Esophagus squamous epithelium (tissue), 5 donors: ENCODE measurements around the gene GABRB2. TPM values are rescaled to one million over a fixed set of nuclear protein-coding genes. Genes with fewer than 3 reads are reported as not detected.

Experiments
- DNase-seq: peaks from one replicate; lab custom pipeline; 2025; lab: John Stamatoyannopoulos, UW
- H3K27ac ChIP-seq, 4 donors: fragments of 200-600 bp; sonication (generic); one replicate each; pipeline ENCODE4 v1.5.1; 2016 to 2019; ENCODE audit warnings: mild to moderate bottlenecking in 1 of 4
- H3K27me3 ChIP-seq, 4 donors: fragments of 200-600 bp; sonication (generic); 1 replicate in 3 of 4; 2 replicates in 1 of 4; pipeline versions ENCODE4 v1.5.1 to v1.6.0; 2017 to 2021; ENCODE audit warnings: antibody characterized with exemption in 1 of 4
- H3K36me3 ChIP-seq, 3 donors: fragments of 200-600 bp; sonication (generic); one replicate each; pipeline ENCODE4 v1.5.1; 2016 to 2019
- H3K4me1 ChIP-seq, 3 donors: fragments of 200-600 bp; sonication (generic); one replicate each; pipeline ENCODE4 v1.5.1; 2017 to 2019
- H3K4me3 ChIP-seq, 4 donors: fragments of 200-600 bp; sonication (generic); 1 replicate in 3 of 4; 2 replicates in 1 of 4; pipeline ENCODE4 v1.5.1; 2016 to 2019; ENCODE audit warnings: mild to moderate bottlenecking in 2 of 4, moderate library complexity in 1 of 4
- H3K9me3 ChIP-seq, 3 donors: fragments of 200-600 bp; sonication (generic); one replicate each; pipeline ENCODE4 v1.5.1; 2016 to 2019
- CTCF ChIP-seq, 6 experiments: fragments of 450-650 bp in 4 of 6; fragments of 200-600 bp in 2 of 6; sonication (generic) in 2 of 6; IDR thresholded peaks; one replicate each; pipeline ENCODE4 v1.5.1; 2016 to 2019; ENCODE audit warnings: antibody characterized with exemption in 6 of 6, mild to moderate bottlenecking in 4 of 6, moderate library complexity in 4 of 6
- POLR2A ChIP-seq, 4 donors: fragments of 450-650 bp; IDR thresholded peaks; one replicate each; pipeline ENCODE4 v1.6.1; 2017; ENCODE audit warnings: antibody characterized with exemption in 4 of 4, mild to moderate bottlenecking in 4 of 4, moderate library complexity in 3 of 4
- WGBS, 2 donors: methylation state at CpG; one replicate each; pipeline ENCODE4 v1.1.5; 2018; 5-methylcytosine and 5-hydroxymethylcytosine counted together
- intact Hi-C: fragments of 100-400 bp; cut with DNase I; formaldehyde crosslinking; loops from one replicate; pipeline ENCODE4 v1.15.0; 2022
- total RNA-seq, 4 donors: library from RNA; depleted of rRNA; stranded (reverse); fragments of >200 nt; gene quantifications; one replicate each; pipeline ENCODE4 v1.1.0, GENCODE V29; 2016
- donor health status: DM: yes; HTN: yes; CAD: no.

The GABRB2 gene
- total RNA-seq, 4 donors from 2014 or later = 0.19 to 0.47 TPM; not detected in 2

- no peaks in the 10 kb centered on the region for H3K27me3 ChIP-seq
- 66 to 75% methylated on average over 2 of the region's 2 CpGs for WGBS, 2 donors
- H3K9me3 ChIP-seq = no peaks in the 10 kb centered on the region
- no peaks in the 10 kb centered on the region for H3K36me3 ChIP-seq
- DNase-seq = no peak
- H3K27ac ChIP-seq = no peak overlapping the region
- H3K4me3 ChIP-seq = no peak overlapping the region
- intact Hi-C loops = no loop called here
- TF ChIP-seq POLR2A (IDR thresholded peaks at IDR 0.05) (no peak), CTCF (IDR thresholded peaks at IDR 0.05) (no peak)
- no peaks in the 10 kb centered on the region for H3K4me1 ChIP-seq
Measured at GRCh38 chr5:161409471-161409870, 137.1 kb downstream of the GABRB2 start.

- H3K36me3 ChIP-seq = no peaks in the 10 kb centered on the region
- no peaks in the 10 kb centered on the region for H3K27me3 ChIP-seq
- no peak for DNase-seq
- 32 to 54% methylated on average over 3 of the region's 3 CpGs for WGBS, 2 donors
- H3K4me3 ChIP-seq = no peak overlapping the region
- TF ChIP-seq POLR2A (IDR thresholded peaks at IDR 0.05) (no peak), CTCF (IDR thresholded peaks at IDR 0.05) (no peak)
- H3K9me3 ChIP-seq = no peaks in the 10 kb centered on the region
- no peak overlapping the region for H3K27ac ChIP-seq
- no peaks in the 10 kb centered on the region for H3K4me1 ChIP-seq
- intact Hi-C loops = no loop called here
Measured at GRCh38 chr5:161406880-161407279, 139.6 kb downstream of the GABRB2 start.

DNA sequence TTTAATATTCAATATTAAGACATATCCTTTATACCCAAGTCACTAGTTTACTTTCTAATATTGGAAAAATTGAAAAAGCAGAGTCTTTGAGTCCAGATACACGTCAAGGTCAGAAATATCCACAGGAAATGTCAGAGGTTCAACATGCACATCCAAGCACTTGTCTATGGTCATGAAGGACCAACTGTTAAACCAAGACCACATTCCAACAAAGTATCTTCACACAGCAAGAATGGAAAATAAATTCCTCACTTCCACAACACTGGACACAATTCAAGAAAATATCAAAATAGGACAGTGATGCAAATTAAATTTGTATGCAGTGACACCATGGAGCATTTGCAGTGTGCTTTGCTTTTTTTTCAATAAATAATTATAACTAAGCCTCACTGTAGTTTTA is 142.5 kb downstream of the GABRB2 start:
- Histone ChIP-seq H3K36me3 (no peaks in the 10 kb centered on the region), H3K27me3 (no peaks in the 10 kb centered on the region)
- WGBS, 2 donors = 40 to 42% methylated on average over 1 of the region's 1 CpG

GRCh38 chr5:161403121-161403520 is 143.4 kb downstream of the GABRB2 start:
- intact Hi-C loops = no loop called here
- H3K27me3 ChIP-seq = no peaks in the 10 kb centered on the region
- H3K36me3 ChIP-seq = no peaks in the 10 kb centered on the region
- H3K4me1 ChIP-seq = no peaks in the 10 kb centered on the region
- no peak overlapping the region for H3K27ac ChIP-seq
- no peak for DNase-seq
- no peak overlapping the region for H3K4me3 ChIP-seq
- H3K9me3 ChIP-seq = no peaks in the 10 kb centered on the region
- WGBS, 2 donors = 67 to 69% methylated on average over 2 of the region's 2 CpGs
- TF ChIP-seq POLR2A (IDR thresholded peaks at IDR 0.05) = no peak
- no peak for TF ChIP-seq CTCF (IDR thresholded peaks at IDR 0.05)

More for the DNA sequence above, 142.5 kb downstream of the GABRB2 start:
- TF ChIP-seq CTCF (IDR thresholded peaks at IDR 0.05) (no peak), POLR2A (IDR thresholded peaks at IDR 0.05) (no peak)
- no peak overlapping the region for H3K27ac ChIP-seq
- H3K4me3 ChIP-seq = no peak overlapping the region
- no peak for DNase-seq
- H3K9me3 ChIP-seq = no peaks in the 10 kb centered on the region
- no peaks in the 10 kb centered on the region for H3K4me1 ChIP-seq
- intact Hi-C loops = no loop called here

DNA sequence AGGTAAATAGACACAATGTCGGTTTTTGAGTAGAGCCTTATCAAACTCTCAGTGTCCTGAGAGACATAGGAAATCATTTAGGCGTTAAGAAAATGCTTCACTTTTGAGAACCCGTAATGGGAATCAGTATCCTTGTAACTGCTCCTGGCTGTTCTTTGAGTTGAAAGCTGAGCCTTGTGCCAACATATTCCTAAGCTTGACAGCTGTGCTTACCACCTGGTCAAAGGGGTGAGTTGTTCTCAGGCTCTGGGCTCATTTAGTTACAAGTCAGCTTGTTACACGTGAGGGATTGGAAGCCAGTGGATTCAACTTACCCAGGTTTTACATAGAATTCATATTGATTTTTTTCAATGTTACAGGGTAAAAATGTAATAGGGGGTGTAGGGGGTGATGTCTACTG is 145.9 kb downstream of the GABRB2 start:
- 29 to 47% methylated on average over 4 of the region's 4 CpGs for whole genome bisulfite sequencing, 2 donors
- Histone ChIP-seq H3K4me1 (no peaks in the 10 kb centered on the region), H3K9me3 (no peaks in the 10 kb centered on the region), H3K27ac (no peak overlapping the region), H3K36me3 (no peaks in the 10 kb centered on the region), H3K4me3 (no peak overlapping the region), H3K27me3 (no peaks in the 10 kb centered on the region)
- TF ChIP-seq POLR2A (IDR thresholded peaks at IDR 0.05) = no peak
- no peak for TF ChIP-seq CTCF (IDR thresholded peaks at IDR 0.05)
- DNase-seq = no peak
- intact Hi-C loops = no loop called here
